Suprapubic skin (tissue), 4 donors: ENCODE measurements around the gene SLC25A19. TPM values are rescaled to one million over a fixed set of nuclear protein-coding genes. Genes with fewer than 3 reads are reported as not detected.

Source experiments
- DNase-seq, 2 donors: peaks; one replicate each; pipeline ENCODE4 v3.0.0-alpha.2; 2019; ENCODE audit warnings: low spot score in 2 of 2
- H3K27ac ChIP-seq: fragments of 200-600 bp; sonication (generic); one replicate; pipeline ENCODE4 v1.5.1; 2019
- H3K27me3 ChIP-seq: fragments of 200-600 bp; sonication (generic); one replicate; pipeline ENCODE4 v1.5.1; 2019
- H3K36me3 ChIP-seq: fragments of 200-600 bp; sonication (generic); one replicate; pipeline ENCODE4 v1.5.1; 2019
- H3K4me1 ChIP-seq: fragments of 200-600 bp; sonication (generic); one replicate; pipeline ENCODE4 v1.5.1; 2019
- H3K4me3 ChIP-seq: fragments of 200-600 bp; sonication (generic); one replicate; pipeline ENCODE4 v1.5.1; 2019; ENCODE audit warnings: mild to moderate bottlenecking
- H3K9me3 ChIP-seq: fragments of 200-600 bp; sonication (generic); one replicate; pipeline ENCODE4 v1.5.1; 2019
- EP300 ChIP-seq: sonication (generic); formaldehyde crosslinking; IDR thresholded peaks from one replicate; pipeline ENCODE4 v1.6.1; 2017; ENCODE audit warnings: antibody characterized with exemption
- POLR2A ChIP-seq, 2 donors: fragments of 450-650 bp; IDR thresholded peaks; one replicate each; pipeline ENCODE4 v1.6.1; 2017; ENCODE audit warnings: antibody characterized with exemption in 2 of 2, mild to moderate bottlenecking in 2 of 2, moderate library complexity in 2 of 2
- POLR2AphosphoS5 ChIP-seq, 3 donors: sonication (generic); formaldehyde crosslinking; IDR thresholded peaks; one replicate each; pipeline ENCODE4 v1.6.1; 2017; ENCODE audit warnings: antibody characterized with exemption in 3 of 3
- WGBS: methylation state at CpG from one replicate; pipeline ENCODE4 v1.1.5; 2018; 5-methylcytosine and 5-hydroxymethylcytosine counted together
- total RNA-seq, 4 donors: library from RNA; depleted of rRNA; stranded (reverse); fragments of >200 nt; gene quantifications; one replicate each; pipeline ENCODE4 v1.1.0, GENCODE V29; 2016
- TF ChIP-seq, protein P1 (sequence below), 2 donors: fragments of 200-600 bp in 1 of 2; fragments of 450-650 bp in 1 of 2; sonication (generic) in 1 of 2; IDR thresholded peaks; one replicate each; pipeline ENCODE4 v1.5.1; 2016 to 2019; ENCODE audit warnings: antibody characterized with exemption in 2 of 2, mild to moderate bottlenecking in 1 of 2, moderate library complexity in 1 of 2

The SLC25A19 gene
- total RNA-seq, 4 donors from 2014 or later: 6.1 to 14.4 (median 10.1) TPM

DNA sequence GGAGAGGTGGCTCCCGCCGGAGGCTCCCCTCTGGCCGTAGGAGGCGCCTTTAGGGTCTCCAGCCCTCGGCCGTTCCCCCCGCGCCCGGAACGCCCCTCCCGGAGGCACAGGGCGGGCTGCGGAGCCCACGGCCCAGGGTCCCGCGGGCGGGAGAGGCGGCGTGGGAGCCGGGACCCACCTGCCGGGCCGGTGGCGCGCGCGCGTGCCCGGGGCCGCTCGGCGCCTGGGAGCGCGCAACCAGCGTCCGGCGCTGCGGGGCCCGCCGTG is 18.3 kb downstream of the SLC25A19 start, which contains the start of gene MIF4GD:
Gene MIF4GD, minus strand, starts transcription at position 266 of the 267 bp plus-strand sequence. CDS start 1,036 bp downstream, outside the sequence.
- Histone ChIP-seq H3K4me3 (peak within 1 kb of the TSS; percentile 87), H3K36me3 (peaks cover 10% of the 10 kb centered on the region), H3K4me1 (peaks cover 45% of the 10 kb centered on the region), H3K9me3 (no peaks in the 10 kb centered on the region), H3K27me3 (no peaks in the 10 kb centered on the region), H3K27ac (peak within 1 kb of the TSS; percentile 96)
- TF ChIP-seq POLR2A (IDR thresholded peaks at IDR 0.05): peak in 1 of 2 donors; percentile 30
- TF ChIP-seq POLR2AphosphoS5 (IDR thresholded peaks at IDR 0.05): no peak
- no CpG with 5 or more reads among the region's 39 CpGs for WGBS
- no peak for DNase-seq

- H3K4me1 ChIP-seq: peaks cover 45% of the 10 kb centered on the region
Measured at GRCh38 chr17:75270218-75270965, 18.8 kb downstream of the SLC25A19 start.

DNA sequence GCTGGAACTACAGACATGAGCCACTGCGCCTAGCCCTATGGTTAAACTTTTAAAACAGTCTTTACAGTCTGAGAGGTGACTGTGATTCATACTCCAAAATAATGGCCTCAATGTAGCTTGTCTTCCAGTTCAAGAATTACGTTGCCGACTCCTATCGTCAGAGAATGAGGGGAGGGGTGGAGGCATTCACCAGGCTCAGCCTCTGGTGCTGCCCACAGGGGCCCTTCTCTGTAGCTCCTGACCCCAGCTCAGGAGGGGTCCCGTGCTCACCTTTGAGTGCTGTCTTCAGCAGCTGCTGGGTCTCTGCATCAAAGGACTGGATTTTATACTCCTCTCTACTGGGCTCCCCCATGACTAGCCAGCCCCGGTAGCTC is 19.4 kb downstream of the SLC25A19 start:
- no peaks in the 10 kb centered on the region for H3K9me3 ChIP-seq
- H3K36me3 ChIP-seq: peaks cover 21% of the 10 kb centered on the region
- peaks cover 45% of the 10 kb centered on the region for H3K4me1 ChIP-seq
- H3K4me3 ChIP-seq: peak overlapping the region; percentile 87
- H3K27me3 ChIP-seq: no peaks in the 10 kb centered on the region
- TF ChIP-seq POLR2A (IDR thresholded peaks at IDR 0.05) (no peak), POLR2AphosphoS5 (IDR thresholded peaks at IDR 0.05) (no peak), EP300 (no peak)
- TF ChIP-seq, protein P1, sequence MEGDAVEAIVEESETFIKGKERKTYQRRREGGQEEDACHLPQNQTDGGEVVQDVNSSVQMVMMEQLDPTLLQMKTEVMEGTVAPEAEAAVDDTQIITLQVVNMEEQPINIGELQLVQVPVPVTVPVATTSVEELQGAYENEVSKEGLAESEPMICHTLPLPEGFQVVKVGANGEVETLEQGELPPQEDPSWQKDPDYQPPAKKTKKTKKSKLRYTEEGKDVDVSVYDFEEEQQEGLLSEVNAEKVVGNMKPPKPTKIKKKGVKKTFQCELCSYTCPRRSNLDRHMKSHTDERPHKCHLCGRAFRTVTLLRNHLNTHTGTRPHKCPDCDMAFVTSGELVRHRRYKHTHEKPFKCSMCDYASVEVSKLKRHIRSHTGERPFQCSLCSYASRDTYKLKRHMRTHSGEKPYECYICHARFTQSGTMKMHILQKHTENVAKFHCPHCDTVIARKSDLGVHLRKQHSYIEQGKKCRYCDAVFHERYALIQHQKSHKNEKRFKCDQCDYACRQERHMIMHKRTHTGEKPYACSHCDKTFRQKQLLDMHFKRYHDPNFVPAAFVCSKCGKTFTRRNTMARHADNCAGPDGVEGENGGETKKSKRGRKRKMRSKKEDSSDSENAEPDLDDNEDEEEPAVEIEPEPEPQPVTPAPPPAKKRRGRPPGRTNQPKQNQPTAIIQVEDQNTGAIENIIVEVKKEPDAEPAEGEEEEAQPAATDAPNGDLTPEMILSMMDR (IDR thresholded peaks at IDR 0.05): no peak
- 20% methylated on average over 6 of the region's 6 CpGs for WGBS
- H3K27ac ChIP-seq: peak overlapping the region; percentile 96
- no peak for DNase-seq

More at GRCh38 chr17:75270218-75270965, 18.8 kb downstream of the SLC25A19 start:
- TF ChIP-seq POLR2A (IDR thresholded peaks at IDR 0.05): peak in 1 of 2 donors; percentile 47
- no peak for TF ChIP-seq POLR2AphosphoS5 (IDR thresholded peaks at IDR 0.05)
- Histone ChIP-seq H3K4me3 (peak overlapping the region; percentile 87), H3K36me3 (peaks cover 15% of the 10 kb centered on the region), H3K27ac (peak overlapping the region; percentile 96), H3K27me3 (no peaks in the 10 kb centered on the region), H3K9me3 (no peaks in the 10 kb centered on the region)
- WGBS: 2% methylated on average over 20 of the region's 47 CpGs
- DNase-seq: peak; percentile 85 to 86

- 48% methylated on average over 8 of the region's 14 CpGs for WGBS
- H3K9me3 ChIP-seq: no peaks in the 10 kb centered on the region
- DNase-seq: no peak
- peaks cover 27% of the 10 kb centered on the region for H3K36me3 ChIP-seq
- no peaks in the 10 kb centered on the region for H3K27me3 ChIP-seq
- no peak overlapping the region for H3K4me3 ChIP-seq
- TF ChIP-seq, protein P1 (IDR thresholded peaks at IDR 0.05): no peak
- TF ChIP-seq POLR2A (IDR thresholded peaks at IDR 0.05): no peak
- H3K4me1 ChIP-seq: peaks cover 48% of the 10 kb centered on the region
- no peak overlapping the region for H3K27ac ChIP-seq
Measured at GRCh38 chr17:75267411-75268232, 21.6 kb downstream of the SLC25A19 start.

GRCh38 chr17:75267153-75267410 is 22.2 kb downstream of the SLC25A19 start:
- no peak for DNase-seq
- 32% methylated on average over 2 of the region's 2 CpGs for WGBS
- peaks cover 27% of the 10 kb centered on the region for H3K36me3 ChIP-seq
- H3K4me3 ChIP-seq: no peak overlapping the region
- H3K27ac ChIP-seq: no peak overlapping the region
- H3K27me3 ChIP-seq: no peaks in the 10 kb centered on the region
- peaks cover 48% of the 10 kb centered on the region for H3K4me1 ChIP-seq
- no peaks in the 10 kb centered on the region for H3K9me3 ChIP-seq
- TF ChIP-seq EP300 (no peak), POLR2AphosphoS5 (IDR thresholded peaks at IDR 0.05) (no peak)
- TF ChIP-seq, protein P1 (IDR thresholded peaks at IDR 0.05): no peak

- H3K27me3 ChIP-seq: no peaks in the 10 kb centered on the region
- H3K27ac ChIP-seq: no peak overlapping the region
- no peak overlapping the region for H3K4me3 ChIP-seq
- peaks cover 27% of the 10 kb centered on the region for H3K36me3 ChIP-seq
- no peaks in the 10 kb centered on the region for H3K9me3 ChIP-seq
- H3K4me1 ChIP-seq: peaks cover 43% of the 10 kb centered on the region
- DNase-seq: no peak
- no peak for TF ChIP-seq EP300
- TF ChIP-seq POLR2A (IDR thresholded peaks at IDR 0.05): no peak
- 78% methylated on average over 13 of the region's 13 CpGs for WGBS
Measured at GRCh38 chr17:75266316-75267152, 22.7 kb downstream of the SLC25A19 start.
